ENCODE data around the gene IQGAP3.

Gene IQGAP3

GRCh38 chr1:156494309-156494895 is 78.0 kb downstream of the IQGAP3 start:
- no peak for DNase-seq

- DNase-seq = no peak
These were observed 78.6 kb downstream of the IQGAP3 start for GRCh38 chr1:156493742-156494141.

GRCh38 chr1:156493154-156493631 is 79.2 kb downstream of the IQGAP3 start:
- DNase-seq = no peak

- no peak for DNase-seq
These were observed 79.7 kb downstream of the IQGAP3 start for GRCh38 chr1:156492591-156493080.

- no peak for DNase-seq
These were observed 80.3 kb downstream of the IQGAP3 start for GRCh38 chr1:156492013-156492590.

GRCh38 chr1:156491151-156491949 is 81.0 kb downstream of the IQGAP3 start:
- DNase-seq = no peak

- no peak for DNase-seq
These were observed 81.8 kb downstream of the IQGAP3 start for GRCh38 chr1:156490401-156491032.

- no peak for DNase-seq
These were observed 82.5 kb downstream of the IQGAP3 start for GRCh38 chr1:156489935-156490293.

- no peak for DNase-seq
These were observed 83.0 kb downstream of the IQGAP3 start for GRCh38 chr1:156489166-156489934.

- no peak for DNase-seq
These were observed 83.7 kb downstream of the IQGAP3 start for GRCh38 chr1:156488566-156489165.

GRCh38 chr1:156487862-156488261 is 84.5 kb downstream of the IQGAP3 start:
- no peak for DNase-seq

GRCh38 chr1:156486421-156487344 is 85.7 kb downstream of the IQGAP3 start:
- no peak for DNase-seq

GRCh38 chr1:156485984-156486383 is 86.4 kb downstream of the IQGAP3 start:
- DNase-seq = no peak

GRCh38 chr1:156484480-156485058 is 87.8 kb downstream of the IQGAP3 start:
- DNase-seq = no peak

- no peak for DNase-seq
These were observed 89.0 kb downstream of the IQGAP3 start for GRCh38 chr1:156483397-156483796.

- DNase-seq = no peak
These were observed 90.1 kb downstream of the IQGAP3 start for GRCh38 chr1:156482276-156482675.

GRCh38 chr1:156481527-156481926 is 90.8 kb downstream of the IQGAP3 start:
- no peak for DNase-seq

GRCh38 chr1:156480411-156481192 is 91.8 kb downstream of the IQGAP3 start:
- no peak for DNase-seq

GRCh38 chr1:156480016-156480370 is 92.4 kb downstream of the IQGAP3 start:
- DNase-seq = no peak
